Liver (tissue), 9 donors: Measurements from ENCODE around the gene COL23A1. TPM values are rescaled to one million over a fixed set of nuclear protein-coding genes. Genes with fewer than 3 reads are reported as not detected.

Experiments
- DNase-seq: peaks from one replicate; pipeline ENCODE4 v3.0.0-alpha.2; 2017; ENCODE audit warnings: low spot score
- H3K27ac ChIP-seq, 2 donors: one replicate each; pipeline ENCODE4 v1.7.0; 2013; ENCODE audit warnings: inconsistent platforms in 2 of 2, low read length in 2 of 2, control low read depth in 1 of 2, low read depth in 1 of 2, mild to moderate bottlenecking in 1 of 2
- H3K27me3 ChIP-seq, 4 donors: one replicate each; pipeline versions ENCODE4 v1.6.1 to v1.7.0; 2013; ENCODE audit warnings: low read length in 3 of 4, inconsistent platforms in 1 of 4, mild to moderate bottlenecking in 1 of 4, moderate library complexity in 1 of 4; ENCODE audit not compliant: control insufficient read depth in 4 of 4, insufficient read depth in 4 of 4
- H3K36me3 ChIP-seq, 4 donors: one replicate each; pipeline versions ENCODE4 v1.6.1 to v1.7.0; 2013; ENCODE audit warnings: low read length in 3 of 4, mild to moderate bottlenecking in 3 of 4, low read depth in 1 of 4, moderate library complexity in 1 of 4; ENCODE audit not compliant: control insufficient read depth in 4 of 4, insufficient read depth in 3 of 4
- H3K4me1 ChIP-seq, 4 donors: one replicate each; pipeline versions ENCODE4 v1.6.1 to v1.7.0; 2013; ENCODE audit warnings: low read length in 3 of 4, mild to moderate bottlenecking in 3 of 4, moderate library complexity in 1 of 4; ENCODE audit not compliant: control insufficient read depth in 4 of 4, insufficient read depth in 4 of 4
- H3K4me3 ChIP-seq, 3 donors: one replicate each; pipeline versions ENCODE4 v1.6.1 to v1.7.0; 2013; ENCODE audit warnings: low read length in 3 of 3, control low read depth in 1 of 3, low read depth in 1 of 3, mild to moderate bottlenecking in 1 of 3
- H3K9ac ChIP-seq, 2 donors: one replicate each; pipeline ENCODE4 v1.7.0; 2013; ENCODE audit warnings: low read length in 2 of 2, mild to moderate bottlenecking in 2 of 2, moderate library complexity in 2 of 2, control low read depth in 1 of 2, low read depth in 1 of 2
- H3K9me3 ChIP-seq, 4 donors: one replicate each; pipeline versions ENCODE4 v1.6.1 to v1.7.0; 2013; ENCODE audit warnings: low read length in 3 of 4; ENCODE audit not compliant: control insufficient read depth in 4 of 4
- ATF3 ChIP-seq: IDR thresholded peaks from 2 replicates; pipeline ENCODE4 v1.6.1; 2016; ENCODE audit warnings: antibody characterized with exemption
- FOXA2 ChIP-seq: IDR thresholded peaks from 2 replicates; pipeline ENCODE4 v1.6.1; 2016; ENCODE audit warnings: antibody characterized with exemption
- GABPA ChIP-seq, 2 donors: IDR thresholded peaks in 1 of 2; conservative IDR thresholded peaks in 1 of 2; 2 replicates each; pipeline ENCODE4 v1.6.1; 2016; ENCODE audit warnings: antibody characterized with exemption in 2 of 2, mild to moderate bottlenecking in 1 of 2, moderate library complexity in 1 of 2
- HNF4G ChIP-seq: IDR thresholded peaks from 2 replicates; pipeline ENCODE4 v1.6.1; 2016; ENCODE audit warnings: antibody characterized with exemption
- JUND ChIP-seq, 2 donors: IDR thresholded peaks; 2 replicates each; pipeline ENCODE4 v1.6.1; 2016; ENCODE audit warnings: antibody characterized with exemption in 2 of 2
- MAX ChIP-seq: IDR thresholded peaks from 2 replicates; pipeline ENCODE4 v1.6.1; 2016; ENCODE audit warnings: antibody characterized with exemption
- RAD21 ChIP-seq, 2 donors: IDR thresholded peaks; 2 replicates each; pipeline ENCODE4 v1.6.1; 2016; ENCODE audit warnings: antibody characterized with exemption in 2 of 2, mild to moderate bottlenecking in 2 of 2
- REST ChIP-seq: IDR thresholded peaks from 2 replicates; pipeline ENCODE4 v1.6.1; 2016; ENCODE audit warnings: antibody characterized with exemption, mild to moderate bottlenecking
- RXRA ChIP-seq, 2 donors: IDR thresholded peaks; 2 replicates each; pipeline ENCODE4 v1.6.1; 2017 to 2018; ENCODE audit warnings: antibody characterized with exemption in 2 of 2, mild to moderate bottlenecking in 1 of 2
- SP1 ChIP-seq: IDR thresholded peaks from 2 replicates; pipeline ENCODE4 v1.6.1; 2018; ENCODE audit warnings: antibody characterized with exemption, mild to moderate bottlenecking
- TAF1 ChIP-seq: conservative IDR thresholded peaks from 2 replicates; pipeline ENCODE4 v1.6.1; 2016; ENCODE audit warnings: antibody characterized with exemption, mild to moderate bottlenecking
- ZBTB33 ChIP-seq: IDR thresholded peaks from 2 replicates; pipeline ENCODE4 v1.6.1; 2016; ENCODE audit warnings: antibody characterized with exemption
- WGBS: extraction: QIAGEN DNeasy Blood & Tissue Kit; methylation state at CpG from one replicate; pipeline ENCODE4 v1.1.7; 2013; 5-methylcytosine and 5-hydroxymethylcytosine counted together
- polyA plus RNA-seq, 2 donors: library from polyadenylated mRNA; stranded (reverse) in 1 of 2; unstranded in 1 of 2; fragments of 200-250 nt in 1 of 2; fragments of >200 nt in 1 of 2; fragmentation: Nextera tagmentation in 1 of 2; extraction: Ambion mirVana in 1 of 2; gene quantifications; one replicate each; pipeline versions ENCODE4 v1.2.1 to v1.2.3, GENCODE V29; 2013 to 2015
- total RNA-seq, 2 donors: library from RNA; depleted of rRNA; stranded (reverse); fragments of >200 nt; gene quantifications; one replicate each; pipeline ENCODE4 v1.2.3, GENCODE V29; 2014
- donor health status: healthy.
- donor health status: healthy.
- donor health status: healthy.
- donor health status: healthy.
- donor health status: healthy.

The COL23A1 gene
- total and polyA plus RNA-seq, 4 donors = 0.08 to 1.4 (median 0.27) TPM

- TF ChIP-seq ZBTB33 = no peak
These were observed 226.5 kb downstream of the COL23A1 start (continued) for GRCh38 chr5:178363501-178364325.

GRCh38 chr5:178361657-178362445 is 228.3 kb downstream of the COL23A1 start:
- peaks cover 0 to 4% (median 0%) of the 10 kb centered on the region in 4 donors for H3K4me1 ChIP-seq
- H3K36me3 ChIP-seq = no peaks in the 10 kb centered on the region
- H3K9me3 ChIP-seq = no peaks in the 10 kb centered on the region
- no peak overlapping the region for H3K9ac ChIP-seq
- no peak for DNase-seq
- H3K27ac ChIP-seq = no peak overlapping the region
- WGBS = 89% methylated on average over 19 of the region's 19 CpGs
- no peaks in the 10 kb centered on the region for H3K27me3 ChIP-seq
- no peak overlapping the region for H3K4me3 ChIP-seq
- no peak for TF ChIP-seq RXRA (IDR thresholded peaks at IDR 0.05)
- TF ChIP-seq MAX = no peak
- TF ChIP-seq REST = no peak
- no peak for TF ChIP-seq GABPA (IDR thresholded peaks at IDR 0.05 in 1 of 2, conservative IDR thresholded peaks at IDR 0.05 in 1 of 2)
- TF ChIP-seq SP1 = no peak
- no peak for TF ChIP-seq HNF4G
- no peak for TF ChIP-seq TAF1
- TF ChIP-seq JUND (IDR thresholded peaks at IDR 0.05) = no peak
- no peak for TF ChIP-seq FOXA2

GRCh38 chr5:178360926-178361235 is 229.3 kb downstream of the COL23A1 start:
- WGBS = 75% methylated on average over 5 of the region's 5 CpGs

More at GRCh38 chr5:178360926-178361235, 229.3 kb downstream of the COL23A1 start:
- no peak for TF ChIP-seq RAD21 (IDR thresholded peaks at IDR 0.05)
- no peak for TF ChIP-seq ATF3
- TF ChIP-seq MAX = no peak
- TF ChIP-seq FOXA2 = no peak
- DNase-seq = no peak
- Histone ChIP-seq H3K27ac (no peak overlapping the region), H3K27me3 (no peaks in the 10 kb centered on the region), H3K9me3 (no peaks in the 10 kb centered on the region), H3K36me3 (no peaks in the 10 kb centered on the region), H3K4me3 (no peak overlapping the region), H3K9ac (no peak overlapping the region), H3K4me1 (peaks cover 3 to 11% (median 4%) of the 10 kb centered on the region in 4 donors)
